Ovary (tissue), 10 donors: ENCODE results near the gene DZIP1. TPM values are rescaled to one million over a fixed set of nuclear protein-coding genes. Genes with fewer than 3 reads are reported as not detected.
"Not testable (repeated sequence)": the region's sequence is repeated elsewhere in the genome, so short reads cannot be mapped to it uniquely, and the experiment has no call there.

Experiments
- DNase-seq, 5 donors: peaks; one replicate each; pipeline ENCODE4 v3.0.0-alpha.2; 2019 to 2020
- H3K27ac ChIP-seq, 2 donors: fragments of 200-600 bp; one replicate each; pipeline versions ENCODE4 v1.5.1 to v1.8.0; 2019 to 2022
- H3K27me3 ChIP-seq: fragments of 200-600 bp; one replicate; pipeline ENCODE4 v1.8.0; 2022
- H3K36me3 ChIP-seq: fragments of 200-600 bp; sonication (generic); one replicate; pipeline ENCODE4 v1.5.1; 2019
- H3K4me1 ChIP-seq: one replicate; pipeline ENCODE4 v1.8.1; 2013; ENCODE audit warnings: mild to moderate bottlenecking, moderate library complexity; ENCODE audit not compliant: insufficient read depth
- H3K4me3 ChIP-seq: fragments of 200-600 bp; sonication (generic); one replicate; pipeline ENCODE4 v1.5.1; 2017
- H3K9me3 ChIP-seq, 2 donors: fragments of 200-600 bp in 1 of 2; sonication (generic) in 1 of 2; one replicate each; pipeline versions ENCODE4 v1.5.1 to v1.8.1; 2013 to 2019; ENCODE audit warnings: mild to moderate bottlenecking in 1 of 2, moderate library complexity in 1 of 2
- EP300 ChIP-seq: sonication (generic); formaldehyde crosslinking; IDR thresholded peaks from one replicate; pipeline ENCODE4 v1.6.1; 2017; ENCODE audit warnings: antibody characterized with exemption
- POLR2A ChIP-seq: fragments of 450-650 bp; IDR thresholded peaks from one replicate; pipeline ENCODE4 v1.6.1; 2017; ENCODE audit warnings: antibody characterized with exemption, mild to moderate bottlenecking, moderate library complexity
- WGBS, 3 donors: extraction: QIAGEN DNeasy Blood & Tissue Kit in 1 of 3; methylation state at CpG; one replicate each; pipeline versions ENCODE4 v1.1.5 to v1.1.7; 2013 to 2017; 5-methylcytosine and 5-hydroxymethylcytosine counted together
- intact Hi-C, 4 donors: fragments of 100-400 bp; cut with DNase I; formaldehyde crosslinking; loops; one replicate each; pipeline versions ENCODE4 v1.11.0 to v1.15.1; 2022 to 2023
- long read RNA-seq, 3 donors: library from polyadenylated mRNA in 2 of 3; unstranded in 2 of 3; transcript quantifications; one replicate each; pipeline ENCODE4 v2.0.0 and lab custom pipeline, GENCODE V29; 2021 to 2026
- polyA plus RNA-seq, 2 donors: library from polyadenylated mRNA; stranded (reverse); fragments of 200-250 nt in 1 of 2; fragments of 350-450 nt in 1 of 2; fragmentation: Illumina TruSeq in 1 of 2; extraction: RNeasy Lipid Tissue Mini Kit (QIAGEN cat#74804) in 1 of 2; gene quantifications; one replicate each; pipeline ENCODE4 v1.2.3, GENCODE V29; 2013 to 2014
- total RNA-seq, 7 donors: library from RNA; depleted of rRNA in 2 of 7; stranded (reverse); fragments of >200 nt in 2 of 7; fragmentation: NEBNext Ultra II Directional in 3 of 7; extraction: Animal tissue kit (Norgen Biotek cat#: 25700) in 3 of 7; gene quantifications; one replicate each; pipeline versions ENCODE4 v1.1.0 to v1.2.4, GENCODE V29; 2016 to 2023
- TF ChIP-seq, protein P1 (sequence below), 3 donors: fragments of 450-650 bp in 2 of 3; fragments of 200-600 bp in 1 of 3; IDR thresholded peaks; one replicate each; pipeline versions ENCODE4 v1.5.1 to v1.8.0; 2016 to 2022; ENCODE audit warnings: antibody characterized with exemption in 3 of 3, mild to moderate bottlenecking in 1 of 3
- donor health status: DM: no; HTN: no; CAD: no; lungs with moderate emphysema.
- donor health status: DM: no; HTN: no; CAD: no.
- donor health status: Bipolar disorder and iron deficiency.
- donor health status: DM: yes; HTN: yes; CAD: no.
- donor health status: DM: no; HTN: no; CAD: no.
- donor health status: DM: yes; HTN: yes; CAD: no.

DZIP1 gene, protein sequence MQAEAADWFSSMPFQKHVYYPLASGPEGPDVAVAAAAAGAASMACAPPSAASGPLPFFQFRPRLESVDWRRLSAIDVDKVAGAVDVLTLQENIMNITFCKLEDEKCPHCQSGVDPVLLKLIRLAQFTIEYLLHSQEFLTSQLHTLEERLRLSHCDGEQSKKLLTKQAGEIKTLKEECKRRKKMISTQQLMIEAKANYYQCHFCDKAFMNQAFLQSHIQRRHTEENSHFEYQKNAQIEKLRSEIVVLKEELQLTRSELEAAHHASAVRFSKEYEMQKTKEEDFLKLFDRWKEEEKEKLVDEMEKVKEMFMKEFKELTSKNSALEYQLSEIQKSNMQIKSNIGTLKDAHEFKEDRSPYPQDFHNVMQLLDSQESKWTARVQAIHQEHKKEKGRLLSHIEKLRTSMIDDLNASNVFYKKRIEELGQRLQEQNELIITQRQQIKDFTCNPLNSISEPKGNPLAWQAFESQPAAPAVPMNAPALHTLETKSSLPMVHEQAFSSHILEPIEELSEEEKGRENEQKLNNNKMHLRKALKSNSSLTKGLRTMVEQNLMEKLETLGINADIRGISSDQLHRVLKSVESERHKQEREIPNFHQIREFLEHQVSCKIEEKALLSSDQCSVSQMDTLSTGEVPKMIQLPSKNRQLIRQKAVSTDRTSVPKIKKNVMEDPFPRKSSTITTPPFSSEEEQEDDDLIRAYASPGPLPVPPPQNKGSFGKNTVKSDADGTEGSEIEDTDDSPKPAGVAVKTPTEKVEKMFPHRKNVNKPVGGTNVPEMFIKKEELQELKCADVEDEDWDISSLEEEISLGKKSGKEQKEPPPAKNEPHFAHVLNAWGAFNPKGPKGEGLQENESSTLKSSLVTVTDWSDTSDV
- total RNA-seq (10 to 100 TPM; 22.1 to 55.8 (median 45.2) TPM), polyA plus RNA-seq (10 to 100 TPM; 25.4 to 30.0 TPM)
- long read RNA-seq, donor 1, partial matches to known transcripts, result 26 of 40 reads
- long read RNA-seq, donor 1, other reads (novel, unspliced or antisense), result 14 of 40 reads
- long read RNA-seq, donor 2, partial matches to known transcripts, result 10 of 11 reads
- long read RNA-seq, donor 2, other reads (novel, unspliced or antisense), result 0 of 11 reads
- long read RNA-seq, donor 3, full-length matches to known transcripts, result 7 of 30 reads
- long read RNA-seq, donor 3, partial matches to known transcripts, result 13 of 30 reads
- long read RNA-seq, donor 3, other reads (novel, unspliced or antisense), result 10 of 30 reads

DNA sequence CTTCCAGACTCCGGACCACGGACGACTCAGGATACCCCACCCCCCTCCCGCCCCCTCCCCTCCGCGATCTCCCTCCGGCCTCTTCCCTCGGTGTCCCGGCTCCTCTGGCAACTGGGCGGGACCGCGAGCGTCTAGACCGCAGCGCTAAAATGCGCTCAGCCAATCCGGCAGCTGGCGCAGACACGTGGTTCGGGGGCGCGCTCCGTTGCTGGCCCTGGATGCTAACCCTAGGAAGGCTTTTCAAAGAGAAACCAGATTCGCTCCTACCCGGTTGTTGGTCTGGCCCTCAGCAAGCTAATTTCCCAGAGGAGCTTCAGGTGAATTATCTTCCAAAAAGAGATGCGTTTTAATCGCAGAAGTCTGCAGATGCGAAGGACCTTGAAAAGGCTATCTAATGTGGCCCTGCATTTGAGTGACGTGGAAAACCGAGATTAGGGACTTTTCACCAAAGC lies at the start of gene DZIP1:
TSS of gene DZIP1 (minus strand) at position 106 of the 452 bp plus-strand sequence. CDS start 2,677 bp downstream, outside the sequence.
- H3K4me1 ChIP-seq, result peaks cover 2% of the 10 kb centered on the region
- intact Hi-C loops, result no loop called here
- H3K4me3 ChIP-seq, result peak within 1 kb of the TSS; percentile 82
- peak within 1 kb of the TSS; percentile 74 to 75 for H3K27ac ChIP-seq
- peak; percentile 85 to 91 (median 89) for DNase-seq
- H3K9me3 ChIP-seq, result no peaks in the 10 kb centered on the region
- H3K36me3 ChIP-seq, result no peaks in the 10 kb centered on the region
- TF ChIP-seq, protein P1, sequence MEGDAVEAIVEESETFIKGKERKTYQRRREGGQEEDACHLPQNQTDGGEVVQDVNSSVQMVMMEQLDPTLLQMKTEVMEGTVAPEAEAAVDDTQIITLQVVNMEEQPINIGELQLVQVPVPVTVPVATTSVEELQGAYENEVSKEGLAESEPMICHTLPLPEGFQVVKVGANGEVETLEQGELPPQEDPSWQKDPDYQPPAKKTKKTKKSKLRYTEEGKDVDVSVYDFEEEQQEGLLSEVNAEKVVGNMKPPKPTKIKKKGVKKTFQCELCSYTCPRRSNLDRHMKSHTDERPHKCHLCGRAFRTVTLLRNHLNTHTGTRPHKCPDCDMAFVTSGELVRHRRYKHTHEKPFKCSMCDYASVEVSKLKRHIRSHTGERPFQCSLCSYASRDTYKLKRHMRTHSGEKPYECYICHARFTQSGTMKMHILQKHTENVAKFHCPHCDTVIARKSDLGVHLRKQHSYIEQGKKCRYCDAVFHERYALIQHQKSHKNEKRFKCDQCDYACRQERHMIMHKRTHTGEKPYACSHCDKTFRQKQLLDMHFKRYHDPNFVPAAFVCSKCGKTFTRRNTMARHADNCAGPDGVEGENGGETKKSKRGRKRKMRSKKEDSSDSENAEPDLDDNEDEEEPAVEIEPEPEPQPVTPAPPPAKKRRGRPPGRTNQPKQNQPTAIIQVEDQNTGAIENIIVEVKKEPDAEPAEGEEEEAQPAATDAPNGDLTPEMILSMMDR (IDR thresholded peaks at IDR 0.05), result no peak
- no peak for TF ChIP-seq POLR2A
- TF ChIP-seq EP300, result no peak
- WGBS, 3 donors, result 0 to 2% (median 1%) methylated on average over 24 to 30 of the region's 30 CpGs
- no peaks in the 10 kb centered on the region for H3K27me3 ChIP-seq

DNA sequence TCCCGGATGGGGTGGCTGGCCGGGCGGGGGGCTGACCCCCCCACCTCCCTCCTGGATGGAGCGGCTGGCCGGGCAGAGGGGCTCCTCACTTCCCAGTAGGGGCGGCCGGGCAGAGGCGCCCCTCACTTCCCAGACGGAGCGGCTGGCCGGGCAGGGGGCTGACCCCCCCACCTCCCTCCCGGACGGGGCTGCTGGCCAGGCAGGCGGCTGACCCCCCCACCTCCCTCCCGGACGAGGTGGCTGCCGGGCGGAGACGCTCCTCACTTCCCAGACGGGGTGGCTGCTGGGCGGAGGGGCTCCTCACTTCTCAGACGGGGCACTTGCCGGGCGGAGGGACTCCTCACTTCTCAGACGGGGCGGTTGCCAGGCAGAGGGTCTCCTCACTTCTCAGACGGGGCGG lies 46.5 kb upstream of the DZIP1 start:
- H3K9me3 ChIP-seq, H3K27me3 ChIP-seq, intact Hi-C loops, H3K36me3 ChIP-seq, H3K4me3 ChIP-seq, H3K27ac ChIP-seq, H3K4me1 ChIP-seq, DNase-seq: not testable (repeated sequence)
- 94 to 97% (median 96%) methylated on average over 10 to 28 of the region's 28 CpGs for WGBS, 3 donors

DNA sequence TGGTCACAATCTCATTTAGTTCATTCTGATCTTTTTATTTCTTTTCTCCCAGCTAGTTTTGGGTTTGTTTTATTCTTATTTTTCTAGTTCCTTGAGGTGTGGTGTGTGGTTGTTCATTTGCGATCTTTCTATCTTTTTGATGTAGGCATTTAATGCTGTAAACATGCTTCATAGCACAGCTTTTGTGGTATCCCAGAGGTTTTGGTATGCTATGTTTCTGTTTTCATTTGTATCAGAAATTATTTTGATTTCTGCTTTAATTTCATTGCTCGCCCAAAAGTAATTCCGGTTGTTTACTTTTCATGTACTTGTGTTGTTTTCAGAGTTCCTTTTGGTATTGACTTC lies 45.0 kb upstream of the DZIP1 start:
- DNase-seq, result no peak

DNA sequence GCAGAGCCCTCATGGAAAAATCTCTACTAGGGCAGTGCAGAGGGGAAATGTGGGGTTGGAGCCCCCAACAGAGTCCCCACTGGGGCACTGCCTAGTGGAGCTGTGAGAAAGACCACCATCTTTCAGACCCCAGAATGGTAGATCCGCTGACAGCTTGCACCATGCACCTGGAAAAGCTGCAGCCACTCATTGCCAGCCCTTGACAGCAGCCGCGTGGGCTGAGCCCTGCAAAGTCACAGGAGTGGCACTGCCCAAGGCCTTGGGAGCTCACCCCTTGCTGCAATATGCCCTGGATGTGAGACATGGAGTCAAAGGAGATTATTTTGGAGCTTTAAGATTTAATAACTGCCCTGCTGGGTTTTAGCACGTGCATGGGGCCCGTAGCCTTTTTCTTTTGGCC lies 40.5 kb upstream of the DZIP1 start:
- not testable (repeated sequence) for H3K4me3 ChIP-seq, H3K36me3 ChIP-seq
- WGBS, 3 donors, result 97 to 99% (median 98%) methylated on average over 5 of the region's 5 CpGs

More for the DNA sequence above, 45.0 kb upstream of the DZIP1 start:
- Histone ChIP-seq H3K4me1 (no peaks in the 10 kb centered on the region), H3K9me3 (no peaks in the 10 kb centered on the region), H3K4me3 (no peak overlapping the region), H3K27ac (no peak overlapping the region), H3K27me3 (no peaks in the 10 kb centered on the region), H3K36me3 (no peaks in the 10 kb centered on the region)
- WGBS, 3 donors, result 31 to 72% (median 53%) methylated on average over 3 of the region's 3 CpGs
- intact Hi-C loops, result no loop called here
- TF ChIP-seq, protein P1 (IDR thresholded peaks at IDR 0.05), result no peak
- no peak for TF ChIP-seq POLR2A
- TF ChIP-seq EP300, result no peak

DNA sequence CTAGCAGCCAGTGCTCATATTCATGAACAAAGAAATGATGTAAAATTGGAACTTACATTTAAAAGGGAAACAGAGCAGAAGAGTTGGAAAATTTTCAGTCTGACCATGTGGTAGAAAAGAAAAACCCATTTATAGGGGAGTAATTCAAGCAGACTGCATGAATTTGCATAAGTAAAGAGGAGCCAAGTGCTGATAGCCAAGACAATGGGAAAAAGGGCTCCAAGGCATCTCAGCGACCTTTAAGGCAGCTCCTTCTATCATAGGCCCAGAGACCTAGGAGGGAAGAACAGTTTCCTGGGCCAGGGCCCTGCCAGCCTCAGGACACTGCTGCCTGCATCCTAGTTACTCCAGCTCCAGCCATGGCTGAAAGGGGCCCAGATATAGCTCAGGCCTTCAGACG lies 39.9 kb upstream of the DZIP1 start:
- DNase-seq, result no peak
- Histone ChIP-seq H3K4me3 (no peak overlapping the region), H3K27me3 (no peaks in the 10 kb centered on the region), H3K4me1 (no peaks in the 10 kb centered on the region), H3K36me3 (no peaks in the 10 kb centered on the region), H3K9me3 (no peaks in the 10 kb centered on the region), H3K27ac (no peak overlapping the region)
- TF ChIP-seq EP300 (no peak), POLR2A (no peak)
- TF ChIP-seq, protein P1 (IDR thresholded peaks at IDR 0.05), result no peak
- 61 to 79% (median 75%) methylated on average over 2 of the region's 2 CpGs for WGBS, 3 donors
- intact Hi-C loops, result no loop called here

More for the DNA sequence above, 40.5 kb upstream of the DZIP1 start:
- H3K4me1 ChIP-seq, H3K27ac ChIP-seq, DNase-seq, H3K9me3 ChIP-seq, H3K27me3 ChIP-seq, intact Hi-C loops: not testable (repeated sequence)
